ENCODE measurements around the gene SHISA9.
"Not testable (repeated sequence)": the region's sequence is repeated elsewhere in the genome, so short reads cannot be mapped to it uniquely, and the experiment has no call there.

SHISA9 gene

GRCh38 chr16:12900156-12900555 is 1.2 kb upstream of the SHISA9 start:
- DNase-seq (ENCODE audit: low spot score) = no peak

GRCh38 chr16:12900599-12901203 is 697 bp upstream of the SHISA9 start:
- DNase-seq (ENCODE audit: low spot score) = no peak

GRCh38 chr16:12901204-12901596 is 198 bp upstream of the SHISA9 start:
- DNase-seq (ENCODE audit: low spot score) = no peak

GRCh38 chr16:12902511-12903372 is 1.3 kb downstream of the SHISA9 start:
- DNase-seq (ENCODE audit: low spot score) = no peak

- DNase-seq (ENCODE audit: low spot score) = no peak
Observed at GRCh38 chr16:12903407-12904328, 2.3 kb downstream of the SHISA9 start.

GRCh38 chr16:12904329-12904671 is 2.9 kb downstream of the SHISA9 start:
- no peak for DNase-seq (ENCODE audit: low spot score)

GRCh38 chr16:12906271-12906670 is 4.9 kb downstream of the SHISA9 start:
- DNase-seq (ENCODE audit: low spot score) = no peak

GRCh38 chr16:12906765-12907516 is 5.5 kb downstream of the SHISA9 start:
- no peak for DNase-seq (ENCODE audit: low spot score)

GRCh38 chr16:12907670-12908233 is 6.4 kb downstream of the SHISA9 start:
- peak; percentile 5 for DNase-seq (ENCODE audit: low spot score)

GRCh38 chr16:12917246-12917645 is 15.8 kb downstream of the SHISA9 start:
- no peak for DNase-seq (ENCODE audit: low spot score)

- no peak for DNase-seq (ENCODE audit: low spot score)
Observed at GRCh38 chr16:12917653-12918052, 16.3 kb downstream of the SHISA9 start.

GRCh38 chr16:12920739-12921138 is 19.3 kb downstream of the SHISA9 start:
- DNase-seq (ENCODE audit: low spot score) = no peak

- not testable (repeated sequence) for DNase-seq (ENCODE audit: low spot score)
Observed at GRCh38 chr16:12923640-12924039, 22.2 kb downstream of the SHISA9 start.

GRCh38 chr16:12925026-12925800 is 23.8 kb downstream of the SHISA9 start:
- DNase-seq (ENCODE audit: low spot score) = no peak

- no peak for DNase-seq (ENCODE audit: low spot score)
Observed at GRCh38 chr16:12927591-12927990, 26.2 kb downstream of the SHISA9 start.

GRCh38 chr16:12930881-12931280 is 29.5 kb downstream of the SHISA9 start:
- no peak for DNase-seq (ENCODE audit: low spot score)

- no peak for DNase-seq (ENCODE audit: low spot score)
Observed at GRCh38 chr16:12936391-12936790, 35.0 kb downstream of the SHISA9 start.

GRCh38 chr16:12941896-12942295 is 40.5 kb downstream of the SHISA9 start:
- DNase-seq (ENCODE audit: low spot score) = no peak

- DNase-seq (ENCODE audit: low spot score) = peak; percentile 7
Observed at GRCh38 chr16:12942861-12943260, 41.5 kb downstream of the SHISA9 start.

- DNase-seq (ENCODE audit: low spot score) = no peak
Observed at GRCh38 chr16:12944300-12944699, 42.9 kb downstream of the SHISA9 start.

- no peak for DNase-seq (ENCODE audit: low spot score)
Observed at GRCh38 chr16:12951392-12951791, 50.0 kb downstream of the SHISA9 start.

All from SW480 (cell line).